ENCODE data around the gene ARHGEF18.
"Not testable (repeated sequence)": the region's sequence is repeated elsewhere in the genome, so short reads cannot be mapped to it uniquely, and the experiment has no call there.

Gene ARHGEF18

GRCh38 chr19:7349231-7349591, 474 bp downstream of the ARHGEF18 start:
- no peak for DNase-seq

- DNase-seq, result no peak
These were observed 1.4 kb downstream of the ARHGEF18 start for GRCh38 chr19:7349961-7350711.

- DNase-seq, result no peak
These were observed 3.1 kb downstream of the ARHGEF18 start for GRCh38 chr19:7351861-7352260.

- no peak for DNase-seq
These were observed 6.5 kb downstream of the ARHGEF18 start for GRCh38 chr19:7355151-7355820.

GRCh38 chr19:7355871-7356270, 7.1 kb downstream of the ARHGEF18 start:
- no peak for DNase-seq

GRCh38 chr19:7356899-7357627, 8.3 kb downstream of the ARHGEF18 start:
- no peak for DNase-seq

GRCh38 chr19:7358102-7358597, 9.4 kb downstream of the ARHGEF18 start:
- DNase-seq, result no peak

- DNase-seq, result no peak
These were observed 11.8 kb downstream of the ARHGEF18 start for GRCh38 chr19:7360393-7360984.

GRCh38 chr19:7363225-7363624, 14.5 kb downstream of the ARHGEF18 start:
- DNase-seq, result no peak

GRCh38 chr19:7366701-7367420, 18.1 kb downstream of the ARHGEF18 start:
- no peak for DNase-seq

GRCh38 chr19:7368456-7368855, 19.7 kb downstream of the ARHGEF18 start:
- DNase-seq, result no peak

- not testable (repeated sequence) for DNase-seq
These were observed 20.1 kb downstream of the ARHGEF18 start for GRCh38 chr19:7368866-7369265.

GRCh38 chr19:7370546-7370945, 21.8 kb downstream of the ARHGEF18 start:
- DNase-seq, result no peak

- DNase-seq, result no peak
These were observed 22.3 kb downstream of the ARHGEF18 start for GRCh38 chr19:7371001-7371400.

GRCh38 chr19:7372810-7373209, 24.1 kb downstream of the ARHGEF18 start:
- DNase-seq, result no peak

- no peak for DNase-seq
These were observed 25.1 kb downstream of the ARHGEF18 start for GRCh38 chr19:7373862-7374261.

GRCh38 chr19:7376151-7376852, 27.6 kb downstream of the ARHGEF18 start:
- DNase-seq, result no peak

GRCh38 chr19:7377196-7377595, 28.5 kb downstream of the ARHGEF18 start:
- DNase-seq, result no peak

- DNase-seq, result no peak
These were observed 32.3 kb downstream of the ARHGEF18 start for GRCh38 chr19:7381073-7381390.

GRCh38 chr19:7382694-7383093, 34.0 kb downstream of the ARHGEF18 start:
- DNase-seq, result no peak

- DNase-seq, result no peak
These were observed 34.5 kb downstream of the ARHGEF18 start for GRCh38 chr19:7383284-7383683.

- DNase-seq, result no peak
These were observed 36.3 kb downstream of the ARHGEF18 start for GRCh38 chr19:7385062-7385461.
